Stomach smooth muscle (tissue), 2 donors: ENCODE results near the gene VWA2.

Experiments used
- H3K27ac ChIP-seq: one replicate; pipeline ENCODE4 v1.7.0; 2013; ENCODE audit warnings: mild to moderate bottlenecking, low read length, inconsistent platforms
- H3K27me3 ChIP-seq, 2 donors: one replicate each; pipeline ENCODE4 v1.7.0; 2013; ENCODE audit warnings: low read length in 2 of 2; ENCODE audit not compliant: insufficient read depth in 2 of 2, control insufficient read depth in 1 of 2
- H3K36me3 ChIP-seq, 2 donors: one replicate each; pipeline ENCODE4 v1.7.0; 2013; ENCODE audit warnings: low read length in 2 of 2; ENCODE audit not compliant: control insufficient read depth in 2 of 2, insufficient read depth in 2 of 2
- H3K4me1 ChIP-seq: one replicate; pipeline ENCODE4 v1.7.0; 2013; ENCODE audit warnings: low read length; ENCODE audit not compliant: control insufficient read depth, insufficient read depth
- H3K4me3 ChIP-seq, 2 donors: one replicate each; pipeline ENCODE4 v1.7.0; 2013; ENCODE audit warnings: low read length in 2 of 2
- H3K9ac ChIP-seq, 2 donors: one replicate each; pipeline ENCODE4 v1.7.0; 2013; ENCODE audit warnings: low read length in 2 of 2, mild to moderate bottlenecking in 1 of 2
- H3K9me3 ChIP-seq, 2 donors: one replicate each; pipeline ENCODE4 v1.7.0; 2013; ENCODE audit warnings: low read length in 2 of 2; ENCODE audit not compliant: control insufficient read depth in 2 of 2
- donor health status: healthy.
- donor health status: Pancreatic carcinoma.

The VWA2 gene

DNA sequence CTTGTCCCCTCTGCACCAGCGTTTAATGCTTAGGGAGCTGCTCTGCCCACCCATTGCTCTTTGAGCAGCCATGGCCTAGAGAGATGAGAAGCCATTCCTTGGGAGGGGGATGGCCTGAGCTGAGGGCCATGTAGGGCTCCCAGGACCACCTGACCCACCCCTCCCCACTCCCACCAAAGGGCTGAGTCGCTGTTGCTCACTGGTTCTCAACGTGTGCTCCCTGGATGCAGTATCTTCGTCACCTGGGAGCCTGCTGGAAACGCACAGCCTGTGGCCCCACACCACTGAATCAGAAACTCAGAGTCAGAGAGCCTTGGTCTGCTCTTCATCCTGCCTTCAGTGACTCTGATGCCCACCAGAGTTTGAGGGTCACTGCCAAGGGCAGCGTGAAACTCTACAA is 37.0 kb downstream of the VWA2 start:
- Histone ChIP-seq H3K27me3 (peaks cover 3 to 7% of the 10 kb centered on the region in 2 donors), H3K4me1 (peaks cover 2% of the 10 kb centered on the region), H3K4me3 (no peak overlapping the region), H3K9ac (no peak overlapping the region), H3K9me3 (no peaks in the 10 kb centered on the region), H3K36me3 (no peaks in the 10 kb centered on the region), H3K27ac (no peak overlapping the region)

- Histone ChIP-seq H3K4me3 (no peak overlapping the region), H3K27ac (no peak overlapping the region), H3K9ac (no peak overlapping the region), H3K4me1 (peaks cover 2% of the 10 kb centered on the region), H3K36me3 (no peaks in the 10 kb centered on the region), H3K9me3 (no peaks in the 10 kb centered on the region), H3K27me3 (peaks cover 7 to 10% of the 10 kb centered on the region in 2 donors)
Observed at GRCh38 chr10:114276671-114277070, 37.6 kb downstream of the VWA2 start.

DNA sequence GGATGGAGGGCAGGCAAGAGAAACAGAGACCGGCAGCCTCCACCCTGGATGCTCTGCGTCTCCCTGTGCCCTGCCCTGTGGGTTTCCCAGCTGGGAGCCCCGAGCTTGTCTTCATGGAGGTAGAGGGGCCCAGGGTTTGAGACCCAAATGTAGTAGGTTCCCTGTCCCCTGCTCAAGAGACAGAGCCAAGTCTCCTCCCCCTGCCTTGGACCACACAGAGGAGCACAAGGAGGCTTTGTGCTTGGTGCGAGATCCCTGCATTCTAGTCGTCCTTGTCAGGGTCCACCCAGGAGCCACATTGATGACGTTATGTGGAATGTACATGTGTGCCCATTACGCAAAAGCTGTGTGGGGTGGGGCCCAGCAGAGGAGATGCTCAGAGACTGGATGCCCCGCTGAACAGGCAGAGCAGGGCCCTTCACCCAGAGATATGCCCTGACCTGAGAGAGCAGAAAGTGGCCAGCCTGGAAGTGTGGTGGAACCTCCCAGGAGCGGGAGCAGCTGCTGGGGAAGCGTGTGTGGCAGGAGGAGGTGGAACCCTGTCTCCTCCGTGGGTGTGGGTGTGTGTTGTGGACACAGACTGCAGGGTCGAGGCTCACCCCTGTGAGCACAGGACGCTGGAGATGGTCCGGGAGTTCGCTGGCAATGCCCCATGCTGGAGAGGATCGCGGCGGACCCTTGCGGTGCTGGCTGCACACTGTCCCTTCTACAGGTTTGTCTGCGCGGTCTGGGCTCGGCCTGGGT is 39.3 kb downstream of the VWA2 start:
- no peak overlapping the region for H3K4me3 ChIP-seq
- H3K36me3 ChIP-seq, result no peaks in the 10 kb centered on the region
- H3K27ac ChIP-seq, result no peak overlapping the region
- H3K9me3 ChIP-seq, result no peaks in the 10 kb centered on the region
- no peak overlapping the region for H3K9ac ChIP-seq
- H3K4me1 ChIP-seq, result no peaks in the 10 kb centered on the region
- H3K27me3 ChIP-seq, result peaks cover 7 to 17% of the 10 kb centered on the region in 2 donors

DNA sequence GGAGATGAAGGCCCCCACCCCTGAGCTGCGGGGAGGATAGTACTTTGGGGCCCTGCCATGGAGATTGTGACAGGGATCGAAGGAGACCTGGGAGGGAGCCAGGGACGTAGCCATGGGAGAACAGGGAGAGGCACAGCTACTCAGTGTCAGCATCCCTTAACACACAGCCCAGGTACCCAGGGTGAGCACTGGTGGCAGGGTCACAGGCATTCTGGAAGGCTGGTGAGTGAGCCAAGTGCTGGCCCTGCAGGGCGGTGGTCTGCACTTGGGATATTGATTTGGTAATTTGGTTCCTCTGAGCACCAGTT is 39.8 kb downstream of the VWA2 start:
- H3K9me3 ChIP-seq, result no peaks in the 10 kb centered on the region
- H3K4me1 ChIP-seq, result no peaks in the 10 kb centered on the region
- no peak overlapping the region for H3K27ac ChIP-seq
- no peak overlapping the region for H3K9ac ChIP-seq
- no peak overlapping the region for H3K4me3 ChIP-seq
- no peaks in the 10 kb centered on the region for H3K36me3 ChIP-seq
- peaks cover 7 to 19% of the 10 kb centered on the region in 2 donors for H3K27me3 ChIP-seq

DNA sequence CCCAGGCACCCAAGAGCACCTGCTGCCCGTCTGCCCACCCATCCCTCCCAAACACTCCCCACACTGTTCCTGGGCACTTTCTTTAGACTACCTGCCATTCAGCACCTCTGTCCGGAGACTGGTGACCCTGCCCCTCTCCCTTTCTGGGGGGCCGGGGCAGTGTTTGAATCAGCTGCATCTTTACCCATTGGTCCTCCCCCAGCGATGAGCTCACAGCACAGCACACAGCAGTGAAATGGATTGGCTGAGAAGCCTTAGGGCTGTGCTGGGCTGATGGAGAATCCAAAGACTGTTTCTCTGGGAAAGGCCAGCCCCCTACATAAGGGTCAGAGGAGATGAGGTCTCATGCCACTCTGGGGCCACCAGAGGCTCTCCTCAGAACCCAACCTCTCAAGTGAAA is 40.2 kb downstream of the VWA2 start:
- Histone ChIP-seq H3K4me1 (no peaks in the 10 kb centered on the region), H3K27ac (no peak overlapping the region), H3K27me3 (peaks cover 7 to 19% of the 10 kb centered on the region in 2 donors)

GRCh38 chr10:114279901-114280644 is 41.0 kb downstream of the VWA2 start:
- H3K27ac ChIP-seq, result no peak overlapping the region
- H3K9me3 ChIP-seq, result no peaks in the 10 kb centered on the region
- no peak overlapping the region for H3K9ac ChIP-seq
- H3K4me3 ChIP-seq, result no peak overlapping the region
- H3K4me1 ChIP-seq, result no peaks in the 10 kb centered on the region
- no peaks in the 10 kb centered on the region for H3K36me3 ChIP-seq
- peaks cover 7 to 22% of the 10 kb centered on the region in 2 donors for H3K27me3 ChIP-seq

More for the DNA sequence above, 40.2 kb downstream of the VWA2 start:
- no peak overlapping the region for H3K9ac ChIP-seq
- H3K9me3 ChIP-seq, result no peaks in the 10 kb centered on the region
- H3K4me3 ChIP-seq, result no peak overlapping the region
- no peaks in the 10 kb centered on the region for H3K36me3 ChIP-seq

GRCh38 chr10:114281006-114281405 is 42.0 kb downstream of the VWA2 start:
- H3K9me3 ChIP-seq, result no peaks in the 10 kb centered on the region
- no peak overlapping the region for H3K4me3 ChIP-seq
- H3K4me1 ChIP-seq, result no peaks in the 10 kb centered on the region
- H3K36me3 ChIP-seq, result no peaks in the 10 kb centered on the region
- H3K27me3 ChIP-seq, result peaks cover 7 to 22% of the 10 kb centered on the region in 2 donors
- no peak overlapping the region for H3K9ac ChIP-seq
- H3K27ac ChIP-seq, result no peak overlapping the region

- Histone ChIP-seq H3K9me3 (no peaks in the 10 kb centered on the region), H3K27me3 (peaks cover 10 to 22% of the 10 kb centered on the region in 2 donors), H3K9ac (no peak overlapping the region), H3K27ac (no peak overlapping the region), H3K4me3 (no peak overlapping the region), H3K4me1 (no peaks in the 10 kb centered on the region), H3K36me3 (no peaks in the 10 kb centered on the region)
Observed at GRCh38 chr10:114281461-114281860, 42.4 kb downstream of the VWA2 start.

GRCh38 chr10:114282526-114282925 is 43.5 kb downstream of the VWA2 start:
- no peak overlapping the region for H3K9ac ChIP-seq
- H3K4me3 ChIP-seq, result no peak overlapping the region
- H3K27ac ChIP-seq, result no peak overlapping the region
- no peaks in the 10 kb centered on the region for H3K36me3 ChIP-seq
- H3K27me3 ChIP-seq, result peaks cover 10 to 22% of the 10 kb centered on the region in 2 donors
- no peaks in the 10 kb centered on the region for H3K9me3 ChIP-seq
- no peaks in the 10 kb centered on the region for H3K4me1 ChIP-seq

GRCh38 chr10:114283091-114283490 is 44.0 kb downstream of the VWA2 start:
- Histone ChIP-seq H3K27ac (no peak overlapping the region), H3K9ac (no peak overlapping the region), H3K4me3 (no peak overlapping the region)

More at GRCh38 chr10:114283091-114283490, 44.0 kb downstream of the VWA2 start:
- no peaks in the 10 kb centered on the region for H3K36me3 ChIP-seq
- peaks cover 10 to 17% of the 10 kb centered on the region in 2 donors for H3K27me3 ChIP-seq
- no peaks in the 10 kb centered on the region for H3K9me3 ChIP-seq
- H3K4me1 ChIP-seq, result no peaks in the 10 kb centered on the region
